SU-DHL-6 (cell line): ENCODE data around the gene SLC23A1.

Experiments used
- CTCF ChIP-seq: fragments of 200-600 bp; sonication (generic); IDR thresholded peaks from one replicate; pipeline ENCODE4 v1.5.1; 2017; ENCODE audit warnings: antibody characterized with exemption, mild to moderate bottlenecking, low read length, moderate library complexity; ENCODE audit not compliant: insufficient read depth, poor library complexity, severe bottlenecking
- EZH2phosphoT487 ChIP-seq: fragments of 200-600 bp; sonication (generic), shearing (Covaris generic); conservative IDR thresholded peaks from 2 replicates; pipeline ENCODE4 v1.6.1; 2018; ENCODE audit warnings: mild to moderate bottlenecking, antibody characterized with exemption, low read length, moderate library complexity, mixed read lengths

- TF ChIP-seq CTCF (no peak), EZH2phosphoT487 (no peak)
Observed at GRCh38 chr5:139393497-139394122, 10.5 kb upstream of the SLC23A1 start.
